Stomach (tissue), 9 donors: ENCODE data around the gene KPTN. TPM values are rescaled to one million over a fixed set of nuclear protein-coding genes. Genes with fewer than 3 reads are reported as not detected.
A peak's percentile ranks its signal among the peaks of the same experiment; 100 is the strongest.

ENCODE experiments used
- DNase-seq, 2 donors: peaks; one replicate each; pipeline versions ENCODE4 v3.0.0 to v3.0.0-alpha.2; 2013 to 2019
- H3K27ac ChIP-seq, 5 donors: fragments of 200-600 bp in 4 of 5; sonication (generic) in 4 of 5; one replicate each; pipeline ENCODE4 v1.5.1; 2013 to 2019; ENCODE audit warnings: mild to moderate bottlenecking in 1 of 5, moderate library complexity in 1 of 5
- H3K27me3 ChIP-seq, 3 donors: fragments of 200-600 bp; sonication (generic); one replicate each; pipeline ENCODE4 v1.5.1; 2017 to 2019; ENCODE audit warnings: mixed run types in 1 of 3
- H3K36me3 ChIP-seq, 4 donors: fragments of 200-600 bp; sonication (generic); 1 replicate in 3 of 4; 2 replicates in 1 of 4; pipeline ENCODE4 v1.5.1; 2016 to 2019
- H3K4me1 ChIP-seq, 4 donors: fragments of 200-600 bp; sonication (generic); one replicate each; pipeline ENCODE4 v1.5.1; 2016 to 2019
- H3K4me3 ChIP-seq, 4 donors: fragments of 200-600 bp; sonication (generic) in 3 of 4; one replicate each; pipeline ENCODE4 v1.5.1; 2016 to 2019; ENCODE audit warnings: mild to moderate bottlenecking in 1 of 4
- H3K9me3 ChIP-seq, 4 donors: fragments of 200-600 bp; sonication (generic); one replicate each; pipeline ENCODE4 v1.5.1; 2016 to 2019
- EP300 ChIP-seq: sonication (generic); formaldehyde crosslinking; IDR thresholded peaks from one replicate; pipeline ENCODE4 v1.6.1; 2017; ENCODE audit warnings: antibody characterized with exemption
- POLR2A ChIP-seq, 4 donors: fragments of 450-650 bp; IDR thresholded peaks; one replicate each; pipeline ENCODE4 v1.6.1; 2016; ENCODE audit warnings: antibody characterized with exemption in 4 of 4, control low read depth in 2 of 4, mild to moderate bottlenecking in 1 of 4, moderate library complexity in 1 of 4
- POLR2AphosphoS5 ChIP-seq, 3 donors: sonication (generic); formaldehyde crosslinking; IDR thresholded peaks; one replicate each; pipeline ENCODE4 v1.6.1; 2016; ENCODE audit warnings: antibody characterized with exemption in 3 of 3
- WGBS, 5 donors: extraction: QIAGEN DNeasy Blood & Tissue Kit in 3 of 5; methylation state at CpG; one replicate each; pipeline versions ENCODE4 v1.1.5 to v1.1.7; 2013 to 2018; 5-methylcytosine and 5-hydroxymethylcytosine counted together
- intact Hi-C: fragments of 100-400 bp; cut with DNase I; formaldehyde crosslinking; loops from one replicate; pipeline ENCODE4 v1.15.1; 2023; ENCODE audit warnings: low total_unique reads
- polyA plus RNA-seq, 3 donors: library from polyadenylated mRNA; stranded (reverse); fragments of 200-250 nt; gene quantifications; one replicate each; pipeline ENCODE4 v1.2.3, GENCODE V29; 2013
- total RNA-seq, 5 donors: library from RNA; depleted of rRNA; stranded (reverse); fragments of >200 nt; gene quantifications; one replicate each; pipeline versions ENCODE4 v1.1.0 to v1.2.3, GENCODE V29; 2014 to 2016
- TF ChIP-seq, protein P1 (sequence below), 7 experiments: fragments of 450-650 bp in 4 of 7; fragments of 200-600 bp in 3 of 7; sonication (generic) in 3 of 7; IDR thresholded peaks; one replicate each; pipeline ENCODE4 v1.5.1; 2016 to 2019; ENCODE audit warnings: antibody characterized with exemption in 7 of 7, control low read depth in 2 of 7, mild to moderate bottlenecking in 1 of 7
- donor health status: healthy with polysubstance abuse.
- donor health status: Bipolar disorder and iron deficiency.
- donor health status: healthy.

KPTN gene
- total and polyA plus RNA-seq, 8 donors = 3.2 to 28.0 (median 18.9) TPM

DNA sequence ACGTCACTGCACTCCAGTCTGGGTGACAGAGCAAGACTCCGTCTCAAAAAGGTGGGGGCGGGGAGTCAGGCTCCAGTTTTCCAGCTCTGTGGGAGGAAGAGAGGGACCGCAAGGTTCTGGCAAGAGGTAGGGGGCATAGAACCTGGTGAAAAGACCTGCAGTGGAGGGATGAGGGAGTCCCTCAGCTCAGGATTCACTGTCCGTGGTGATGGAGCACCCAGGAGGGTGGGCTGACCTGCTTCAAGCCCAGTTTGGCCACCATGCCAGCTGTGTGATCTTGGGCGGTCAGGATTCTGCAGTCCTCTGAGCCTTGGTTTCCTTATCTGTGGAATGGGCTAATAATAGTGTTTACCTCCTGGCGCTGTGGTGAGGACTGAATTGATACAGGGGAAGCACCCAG, 33.5 kb downstream of the KPTN start:
- no peak overlapping the region for H3K27ac ChIP-seq
- H3K4me3 ChIP-seq = no peak overlapping the region
- H3K27me3 ChIP-seq = peaks cover 13 to 83% (median 59%) of the 10 kb centered on the region in 3 donors
- WGBS, 5 donors = 56 to 62% (median 58%) methylated on average over 6 to 7 of the region's 7 CpGs
- peaks cover 0 to 10% (median 4%) of the 10 kb centered on the region in 4 donors for H3K9me3 ChIP-seq
- TF ChIP-seq, protein P1, sequence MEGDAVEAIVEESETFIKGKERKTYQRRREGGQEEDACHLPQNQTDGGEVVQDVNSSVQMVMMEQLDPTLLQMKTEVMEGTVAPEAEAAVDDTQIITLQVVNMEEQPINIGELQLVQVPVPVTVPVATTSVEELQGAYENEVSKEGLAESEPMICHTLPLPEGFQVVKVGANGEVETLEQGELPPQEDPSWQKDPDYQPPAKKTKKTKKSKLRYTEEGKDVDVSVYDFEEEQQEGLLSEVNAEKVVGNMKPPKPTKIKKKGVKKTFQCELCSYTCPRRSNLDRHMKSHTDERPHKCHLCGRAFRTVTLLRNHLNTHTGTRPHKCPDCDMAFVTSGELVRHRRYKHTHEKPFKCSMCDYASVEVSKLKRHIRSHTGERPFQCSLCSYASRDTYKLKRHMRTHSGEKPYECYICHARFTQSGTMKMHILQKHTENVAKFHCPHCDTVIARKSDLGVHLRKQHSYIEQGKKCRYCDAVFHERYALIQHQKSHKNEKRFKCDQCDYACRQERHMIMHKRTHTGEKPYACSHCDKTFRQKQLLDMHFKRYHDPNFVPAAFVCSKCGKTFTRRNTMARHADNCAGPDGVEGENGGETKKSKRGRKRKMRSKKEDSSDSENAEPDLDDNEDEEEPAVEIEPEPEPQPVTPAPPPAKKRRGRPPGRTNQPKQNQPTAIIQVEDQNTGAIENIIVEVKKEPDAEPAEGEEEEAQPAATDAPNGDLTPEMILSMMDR (IDR thresholded peaks at IDR 0.05) = no peak
- TF ChIP-seq POLR2AphosphoS5 (IDR thresholded peaks at IDR 0.05) (no peak), POLR2A (IDR thresholded peaks at IDR 0.05) (no peak), EP300 (no peak)
- DNase-seq = no peak
- peaks cover 0 to 1% (median 0%) of the 10 kb centered on the region in 4 donors for H3K36me3 ChIP-seq
- H3K4me1 ChIP-seq = peaks cover 20 to 25% (median 23%) of the 10 kb centered on the region in 4 donors
- intact Hi-C loops = no loop called here

DNA sequence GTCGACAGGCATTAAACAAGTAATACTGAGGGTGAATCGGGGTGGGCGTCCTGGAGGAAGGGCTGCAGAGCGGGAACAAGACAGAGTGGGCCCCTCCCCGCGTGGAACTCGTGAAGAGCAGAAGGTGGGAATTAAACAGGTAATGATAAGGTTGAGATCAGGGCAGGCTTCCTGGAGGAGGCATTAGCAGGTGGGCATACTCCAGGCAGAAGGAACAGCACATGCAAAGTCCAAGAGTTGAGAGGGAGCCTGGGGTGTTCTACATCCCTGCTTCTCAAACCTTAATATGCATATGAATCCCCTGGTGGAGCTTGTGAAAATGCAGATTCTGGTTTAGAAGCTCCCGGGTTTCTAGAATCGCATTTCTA, 35.7 kb downstream of the KPTN start:
- 25 to 30% (median 29%) methylated on average over 9 of the region's 9 CpGs for WGBS, 5 donors
- no peak overlapping the region for H3K4me3 ChIP-seq
- peaks cover 0 to 8% (median 2%) of the 10 kb centered on the region in 4 donors for H3K9me3 ChIP-seq
- TF ChIP-seq EP300 (no peak), POLR2AphosphoS5 (IDR thresholded peaks at IDR 0.05) (no peak), POLR2A (IDR thresholded peaks at IDR 0.05) (no peak)
- TF ChIP-seq, protein P1 (IDR thresholded peaks at IDR 0.05) = no peak
- peaks cover 20 to 32% (median 24%) of the 10 kb centered on the region in 4 donors for H3K4me1 ChIP-seq
- no peak for DNase-seq
- intact Hi-C loops = no loop called here
- no peaks in the 10 kb centered on the region for H3K36me3 ChIP-seq
- H3K27me3 ChIP-seq = peaks cover 21 to 86% (median 70%) of the 10 kb centered on the region in 3 donors
- H3K27ac ChIP-seq = no peak overlapping the region

DNA sequence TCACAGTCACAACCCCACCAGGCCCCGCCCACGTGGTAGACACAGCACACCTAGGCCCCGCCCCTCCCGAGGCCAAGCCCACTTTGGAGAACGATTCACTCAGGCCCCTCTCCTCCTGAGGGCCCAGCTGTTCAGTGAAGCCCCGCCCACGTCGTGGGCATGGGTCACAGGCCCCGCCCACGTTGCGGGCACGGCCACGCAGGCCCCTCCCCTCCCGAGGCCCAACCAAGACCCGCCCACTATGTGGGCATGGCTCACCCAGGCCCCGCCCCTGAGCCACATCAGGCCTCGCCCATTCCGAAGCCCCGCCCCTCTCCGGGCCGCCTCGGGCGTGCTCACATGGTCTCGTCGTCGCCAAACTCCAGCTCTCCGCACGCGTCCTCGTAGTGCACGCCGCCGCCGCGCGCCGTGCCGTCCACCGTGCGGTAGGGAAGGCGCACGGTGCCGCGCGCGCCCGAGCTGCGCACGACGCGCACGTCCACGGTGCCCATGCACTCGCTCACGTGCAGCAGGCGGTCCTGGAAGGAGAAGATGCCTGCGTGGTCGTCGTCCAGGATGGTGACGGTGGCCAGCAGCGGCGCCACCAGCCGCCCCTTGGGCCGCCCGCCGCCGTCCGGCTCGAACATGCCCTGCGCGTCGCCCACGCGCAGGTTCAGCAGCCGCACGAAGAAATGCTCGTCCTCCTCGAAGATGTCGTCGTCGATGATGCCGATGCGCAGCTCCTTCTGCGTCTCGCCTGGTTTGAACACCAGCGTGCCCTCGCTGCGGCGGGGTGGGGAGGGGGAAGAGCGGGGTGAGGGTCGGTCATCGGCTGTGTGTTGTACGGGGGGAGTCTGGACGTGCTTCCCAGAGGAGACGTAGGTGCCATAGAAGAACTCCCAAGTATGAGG, 36.3 kb downstream of the KPTN start:
- H3K9me3 ChIP-seq = peaks cover 0 to 8% (median 2%) of the 10 kb centered on the region in 4 donors
- no peak for TF ChIP-seq POLR2AphosphoS5 (IDR thresholded peaks at IDR 0.05)
- H3K4me3 ChIP-seq = peak overlapping the region in 3 of 4 donors; percentile 16 to 27 (median 22)
- intact Hi-C loops = no loop called here
- peaks cover 20 to 32% (median 24%) of the 10 kb centered on the region in 4 donors for H3K4me1 ChIP-seq
- DNase-seq = peak; percentile 28 to 77
- peaks cover 21 to 91% (median 76%) of the 10 kb centered on the region in 3 donors for H3K27me3 ChIP-seq
- H3K36me3 ChIP-seq = no peaks in the 10 kb centered on the region
- 6 to 11% (median 10%) methylated on average over 35 to 95 of the region's 95 CpGs for WGBS, 5 donors
- H3K27ac ChIP-seq = no peak overlapping the region

DNA sequence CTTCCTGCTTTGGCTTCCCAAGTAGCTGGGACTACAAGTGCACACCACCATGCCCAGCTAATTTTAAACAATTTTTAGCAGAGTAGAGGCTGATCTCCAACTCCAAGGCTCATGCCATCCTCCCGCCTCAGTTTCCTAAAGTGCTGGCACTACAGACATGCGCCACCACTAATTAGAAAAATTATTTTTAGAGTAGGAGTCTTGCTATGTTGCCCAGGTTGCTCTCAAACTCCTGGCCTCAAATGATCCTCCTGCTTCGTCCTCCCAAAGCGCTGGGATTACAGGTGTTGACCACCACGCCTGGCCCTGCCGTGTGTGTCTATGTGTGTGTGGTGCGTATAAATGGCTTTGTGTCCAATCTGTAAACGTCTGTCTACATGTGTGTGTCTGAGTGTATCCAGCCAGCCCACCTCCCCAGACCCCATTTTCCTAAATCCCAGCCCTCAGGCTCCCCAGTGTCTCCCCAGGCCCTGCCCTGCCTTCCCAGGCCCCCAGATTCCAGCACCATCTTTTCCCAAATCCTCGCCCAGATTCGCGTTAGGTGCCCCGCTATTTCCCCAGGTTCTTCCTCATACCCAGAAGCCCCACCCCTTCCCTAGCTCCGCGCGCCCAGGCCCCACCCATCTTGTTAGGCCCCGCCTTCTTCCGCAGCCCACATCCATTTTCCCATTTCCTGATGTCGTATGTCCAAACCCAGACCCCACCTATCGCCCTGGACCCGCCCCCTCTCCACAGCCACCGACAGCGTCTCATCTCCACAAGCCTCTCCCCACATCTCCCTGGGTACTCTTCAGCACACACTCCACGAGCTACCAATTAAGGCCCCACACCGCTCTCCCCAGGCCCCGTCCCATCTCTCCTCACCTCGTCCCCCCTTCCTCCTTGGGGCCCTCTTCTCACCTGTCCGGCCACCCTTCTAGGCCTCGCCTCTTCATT, 37.2 kb downstream of the KPTN start:
- TF ChIP-seq POLR2AphosphoS5 (IDR thresholded peaks at IDR 0.05) = no peak
- TF ChIP-seq POLR2A (IDR thresholded peaks at IDR 0.05) = no peak
- TF ChIP-seq EP300 = no peak
- TF ChIP-seq, protein P1 (IDR thresholded peaks at IDR 0.05) = no peak
- Histone ChIP-seq H3K27me3 (peaks cover 21 to 96% (median 86%) of the 10 kb centered on the region in 3 donors), H3K4me3 (peak overlapping the region in 2 of 4 donors; percentile 16 to 27), H3K9me3 (peaks cover 0 to 8% (median 2%) of the 10 kb centered on the region in 4 donors), H3K36me3 (no peaks in the 10 kb centered on the region), H3K4me1 (peaks cover 20 to 32% (median 24%) of the 10 kb centered on the region in 4 donors), H3K27ac (no peak overlapping the region)
- intact Hi-C loops = no loop called here
- peak; percentile 27 to 68 for DNase-seq
- WGBS, 5 donors = 18 to 22% (median 21%) methylated on average over 28 of the region's 28 CpGs
